ENCODE results near the gene IRX4.
"Not testable (repeated sequence)": the region's sequence is repeated elsewhere in the genome, so short reads cannot be mapped to it uniquely, and the experiment has no call there.

- TF ChIP-seq, protein P1, sequence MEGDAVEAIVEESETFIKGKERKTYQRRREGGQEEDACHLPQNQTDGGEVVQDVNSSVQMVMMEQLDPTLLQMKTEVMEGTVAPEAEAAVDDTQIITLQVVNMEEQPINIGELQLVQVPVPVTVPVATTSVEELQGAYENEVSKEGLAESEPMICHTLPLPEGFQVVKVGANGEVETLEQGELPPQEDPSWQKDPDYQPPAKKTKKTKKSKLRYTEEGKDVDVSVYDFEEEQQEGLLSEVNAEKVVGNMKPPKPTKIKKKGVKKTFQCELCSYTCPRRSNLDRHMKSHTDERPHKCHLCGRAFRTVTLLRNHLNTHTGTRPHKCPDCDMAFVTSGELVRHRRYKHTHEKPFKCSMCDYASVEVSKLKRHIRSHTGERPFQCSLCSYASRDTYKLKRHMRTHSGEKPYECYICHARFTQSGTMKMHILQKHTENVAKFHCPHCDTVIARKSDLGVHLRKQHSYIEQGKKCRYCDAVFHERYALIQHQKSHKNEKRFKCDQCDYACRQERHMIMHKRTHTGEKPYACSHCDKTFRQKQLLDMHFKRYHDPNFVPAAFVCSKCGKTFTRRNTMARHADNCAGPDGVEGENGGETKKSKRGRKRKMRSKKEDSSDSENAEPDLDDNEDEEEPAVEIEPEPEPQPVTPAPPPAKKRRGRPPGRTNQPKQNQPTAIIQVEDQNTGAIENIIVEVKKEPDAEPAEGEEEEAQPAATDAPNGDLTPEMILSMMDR (IDR thresholded peaks at IDR 0.05 in 8 of 11, conservative IDR thresholded peaks at IDR 0.05 in 3 of 11) = not testable (repeated sequence)
- TF ChIP-seq POLR2AphosphoS5, POLR2A (IDR thresholded peaks at IDR 0.05): not testable (repeated sequence)
These were observed 39.0 kb downstream of the IRX4 start for GRCh38 chr5:1843761-1844160.

All from spleen (tissue), 7 donors.